Spleen (tissue), 11 donors: ENCODE results near the gene CETP. TPM values are rescaled to one million over a fixed set of nuclear protein-coding genes. Genes with fewer than 3 reads are reported as not detected.

ENCODE experiments used
- DNase-seq: peaks from one replicate; pipeline ENCODE4 v3.0.0-alpha.2; 2020
- H3K27ac ChIP-seq, 8 donors: fragments of 200-600 bp; sonication (generic) in 7 of 8; 1 replicate in 4 of 8; 2 replicates in 4 of 8; pipeline versions ENCODE4 v1.5.0 to v1.8.0; 2016 to 2021; ENCODE audit warnings: inconsistent platforms in 4 of 8, mild to moderate bottlenecking in 4 of 8, moderate library complexity in 1 of 8
- H3K27me3 ChIP-seq, 7 donors: fragments of 200-600 bp; sonication (generic) in 6 of 7; replicated peaks in 1 of 7; 1 replicate in 4 of 7; 2 replicates in 3 of 7; pipeline versions ENCODE4 v1.5.0 to v1.8.0; 2016 to 2021; ENCODE audit warnings: inconsistent platforms in 3 of 7, mild to moderate bottlenecking in 1 of 7
- H3K36me3 ChIP-seq, 6 donors: fragments of 200-600 bp; sonication (generic) in 5 of 6; 1 replicate in 4 of 6; 2 replicates in 2 of 6; pipeline versions ENCODE4 v1.5.0 to v1.8.0; 2016 to 2021; ENCODE audit warnings: inconsistent platforms in 2 of 6
- H3K4me1 ChIP-seq, 6 donors: fragments of 200-600 bp; sonication (generic) in 5 of 6; 1 replicate in 3 of 6; 2 replicates in 3 of 6; pipeline versions ENCODE4 v1.5.0 to v1.8.0; 2016 to 2021; ENCODE audit warnings: inconsistent platforms in 3 of 6
- H3K4me3 ChIP-seq, 8 donors: fragments of 200-600 bp; sonication (generic) in 7 of 8; 1 replicate in 4 of 8; 2 replicates in 4 of 8; pipeline versions ENCODE4 v1.5.0 to v1.8.0; 2016 to 2021; ENCODE audit warnings: inconsistent platforms in 4 of 8, mild to moderate bottlenecking in 4 of 8, moderate library complexity in 2 of 8
- H3K9me3 ChIP-seq, 8 donors: fragments of 200-600 bp; sonication (generic) in 7 of 8; 1 replicate in 4 of 8; 2 replicates in 4 of 8; pipeline versions ENCODE4 v1.5.0 to v1.8.0; 2016 to 2021; ENCODE audit warnings: inconsistent platforms in 4 of 8
- CTCF ChIP-seq, 11 experiments: fragments of 200-600 bp in 7 of 11; fragments of 450-650 bp in 4 of 11; sonication (generic) in 4 of 11; IDR thresholded peaks in 8 of 11; conservative IDR thresholded peaks in 3 of 11; 1 replicate in 7 of 11; 2 replicates in 4 of 11; pipeline versions ENCODE4 v1.4.0 to v1.8.0; 2016 to 2021; ENCODE audit warnings: antibody characterized with exemption in 11 of 11, inconsistent platforms in 4 of 11, mild to moderate bottlenecking in 1 of 11
- POLR2A ChIP-seq, 3 donors: fragments of 450-650 bp; IDR thresholded peaks; one replicate each; pipeline ENCODE4 v1.5.1; 2017; ENCODE audit warnings: antibody characterized with exemption in 3 of 3, mild to moderate bottlenecking in 1 of 3
- POLR2AphosphoS5 ChIP-seq, 3 donors: sonication (generic); formaldehyde crosslinking; IDR thresholded peaks; one replicate each; pipeline ENCODE4 v1.5.1; 2017; ENCODE audit warnings: antibody characterized with exemption in 3 of 3
- WGBS, 5 donors: extraction: QIAGEN DNeasy Blood & Tissue Kit in 3 of 5; methylation state at CpG; one replicate each; pipeline versions ENCODE4 v1.1.5 to v1.1.7; 2013 to 2018; 5-methylcytosine and 5-hydroxymethylcytosine counted together
- intact Hi-C: fragments of 100-400 bp; cut with DNase I; formaldehyde crosslinking; loops from one replicate; pipeline ENCODE4 v1.15.0; 2023; ENCODE audit warnings: low total_unique reads
- polyA plus RNA-seq, 3 donors: library from polyadenylated mRNA; stranded (reverse); fragments of 200-250 nt; gene quantifications; one replicate each; pipeline ENCODE4 v1.2.1, GENCODE V29; 2013
- total RNA-seq, 7 donors: library from RNA; depleted of rRNA in 3 of 7; stranded (reverse); fragments of >200 nt in 3 of 7; fragmentation: NEBNext Ultra II Directional in 4 of 7; extraction: Animal tissue kit (Norgen Biotek cat#: 25700) in 4 of 7; gene quantifications; one replicate each; pipeline versions ENCODE4 v1.1.0 to v1.2.1, GENCODE V29; 2016 to 2021
- donor health status: healthy with polysubstance abuse.
- donor health status: DM: no; HTN: no; CAD: no; lungs with moderate emphysema.
- donor health status: DM: no; HTN: no; CAD: no.
- donor health status: Bipolar disorder and iron deficiency.
- donor health status: healthy.
- donor health status: DM: no; HTN: no; CAD: no.
- donor health status: DM: yes; HTN: yes; CAD: no.

CETP gene
- total and polyA plus RNA-seq, 10 donors, result 7.6 to 73.8 (median 32.0) TPM

- 71 to 89% (median 87%) methylated on average over 6 of the region's 6 CpGs for WGBS, 5 donors
- no peak for DNase-seq
- Histone ChIP-seq H3K27ac (peak overlapping the region; percentile 61 to 91 (median 78)), H3K36me3 (peaks cover 0 to 84% (median 5%) of the 10 kb centered on the region in 6 donors), H3K4me1 (peaks cover 50 to 99% (median 87%) of the 10 kb centered on the region in 6 donors), H3K4me3 (peak overlapping the region in 1 of 8 donors; percentile 36), H3K27me3 (no peaks in the 10 kb centered on the region), H3K9me3 (no peaks in the 10 kb centered on the region)
- intact Hi-C loops, result no loop called here
- no peak for TF ChIP-seq POLR2AphosphoS5 (IDR thresholded peaks at IDR 0.05)
- no peak for TF ChIP-seq CTCF (IDR thresholded peaks at IDR 0.05 in 8 of 11, conservative IDR thresholded peaks at IDR 0.05 in 3 of 11)
- TF ChIP-seq POLR2A (IDR thresholded peaks at IDR 0.05), result no peak
Measured at GRCh38 chr16:56998861-56999260, 37.1 kb downstream of the CETP start.

DNA sequence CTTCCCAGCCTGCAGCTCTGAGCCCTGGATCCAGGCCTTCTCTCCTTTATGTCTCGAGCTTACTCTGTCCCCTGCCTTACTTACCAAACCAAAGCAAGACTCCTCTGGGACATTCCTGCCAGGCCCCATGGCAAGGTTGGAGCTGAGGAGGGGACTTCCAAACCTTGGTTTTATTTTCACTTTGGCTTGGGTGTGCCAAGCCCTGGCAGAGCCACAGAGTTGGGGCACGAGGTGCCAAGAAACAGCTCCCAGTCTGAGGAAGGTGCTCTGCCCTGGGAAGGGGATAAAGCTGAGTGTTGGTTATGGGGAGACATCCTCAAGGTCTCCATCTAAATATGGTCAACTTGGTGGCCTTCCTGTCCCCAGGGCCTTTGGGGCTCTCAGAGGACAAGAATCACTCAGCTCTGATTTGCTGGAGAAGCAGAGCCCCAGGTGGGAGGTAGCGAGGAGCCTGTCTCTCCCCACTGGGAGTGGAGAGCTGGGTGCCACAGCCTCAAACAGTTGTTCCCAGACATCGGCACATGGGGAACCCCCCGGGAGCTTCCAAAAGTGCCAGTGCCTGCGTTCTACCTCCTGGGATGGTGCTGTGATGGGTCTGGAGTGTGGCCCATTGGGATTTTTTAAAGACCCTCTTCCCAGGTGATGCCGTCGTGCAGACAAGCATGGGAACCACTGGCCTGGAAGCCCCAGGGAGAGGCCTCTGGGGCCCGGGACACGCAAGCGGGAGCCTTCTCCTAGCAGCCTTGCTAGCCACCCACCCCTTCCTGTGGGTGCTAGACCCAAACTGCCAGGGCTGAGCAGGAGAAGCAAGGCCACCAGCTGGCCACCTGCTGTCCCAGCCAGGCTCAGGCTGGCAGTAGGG is 37.9 kb downstream of the CETP start:
- Histone ChIP-seq H3K27ac (peak overlapping the region; percentile 61 to 91 (median 78)), H3K4me3 (peak overlapping the region in 1 of 8 donors; percentile 36), H3K27me3 (no peaks in the 10 kb centered on the region), H3K9me3 (no peaks in the 10 kb centered on the region), H3K36me3 (peaks cover 0 to 84% (median 8%) of the 10 kb centered on the region in 6 donors), H3K4me1 (peaks cover 52 to 99% (median 87%) of the 10 kb centered on the region in 6 donors)
- 56 to 81% (median 64%) methylated on average over 9 to 11 of the region's 11 CpGs for WGBS, 5 donors
- TF ChIP-seq POLR2A (IDR thresholded peaks at IDR 0.05), result no peak
- peak in 1 of 3 donors; percentile 56 for TF ChIP-seq POLR2AphosphoS5 (IDR thresholded peaks at IDR 0.05)
- intact Hi-C loops, result no loop called here
- DNase-seq, result peak; percentile 74

DNA sequence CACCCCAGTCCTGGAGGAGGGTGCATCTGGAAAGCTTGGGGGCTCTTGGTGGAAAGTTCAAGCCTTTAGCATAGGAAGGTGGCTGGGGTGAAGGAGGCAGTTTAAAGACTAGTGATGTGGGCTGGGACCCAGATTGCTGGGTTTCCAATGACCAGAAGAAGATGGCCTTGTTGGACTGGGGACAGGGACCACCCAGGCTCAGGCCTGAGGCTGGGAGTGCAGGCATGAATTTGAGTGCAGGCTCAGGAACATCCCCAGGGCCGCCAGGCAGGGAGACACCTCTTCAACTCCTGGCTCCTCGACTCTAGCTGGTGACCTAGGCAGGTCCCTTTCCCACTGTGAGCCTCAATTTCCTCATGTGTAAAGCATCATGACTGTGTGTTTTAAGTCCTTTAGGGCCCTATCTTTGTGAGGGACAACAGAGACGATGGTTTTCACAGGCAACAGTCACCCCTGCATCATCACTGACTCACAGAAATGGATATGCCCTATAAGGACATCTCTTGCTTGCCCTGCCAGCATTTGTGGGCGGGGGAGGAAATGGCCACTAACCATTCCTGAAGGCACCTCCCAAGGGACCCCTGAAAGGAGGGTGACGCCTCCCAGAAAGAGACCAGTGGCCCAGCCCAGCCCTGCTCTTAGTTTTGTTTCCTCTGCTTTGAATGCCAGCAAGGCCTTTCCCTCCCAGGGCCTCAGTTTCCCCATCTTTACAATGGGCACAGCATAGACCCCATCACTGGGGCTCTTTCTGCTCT is 38.7 kb downstream of the CETP start:
- peaks cover 0 to 84% (median 10%) of the 10 kb centered on the region in 6 donors for H3K36me3 ChIP-seq
- H3K27me3 ChIP-seq, result no peaks in the 10 kb centered on the region
- H3K4me1 ChIP-seq, result peaks cover 51 to 99% (median 87%) of the 10 kb centered on the region in 6 donors
- TF ChIP-seq POLR2A (IDR thresholded peaks at IDR 0.05), result no peak
- TF ChIP-seq POLR2AphosphoS5 (IDR thresholded peaks at IDR 0.05), result peak in 2 of 3 donors; percentile 55 to 76
- peak; percentile 82 for DNase-seq
- H3K9me3 ChIP-seq, result no peaks in the 10 kb centered on the region
- H3K4me3 ChIP-seq, result peak overlapping the region in 1 of 8 donors; percentile 36
- peak overlapping the region; percentile 61 to 91 (median 78) for H3K27ac ChIP-seq
- 43 to 62% (median 53%) methylated on average over 5 of the region's 5 CpGs for WGBS, 5 donors
- intact Hi-C loops, result no loop called here

DNA sequence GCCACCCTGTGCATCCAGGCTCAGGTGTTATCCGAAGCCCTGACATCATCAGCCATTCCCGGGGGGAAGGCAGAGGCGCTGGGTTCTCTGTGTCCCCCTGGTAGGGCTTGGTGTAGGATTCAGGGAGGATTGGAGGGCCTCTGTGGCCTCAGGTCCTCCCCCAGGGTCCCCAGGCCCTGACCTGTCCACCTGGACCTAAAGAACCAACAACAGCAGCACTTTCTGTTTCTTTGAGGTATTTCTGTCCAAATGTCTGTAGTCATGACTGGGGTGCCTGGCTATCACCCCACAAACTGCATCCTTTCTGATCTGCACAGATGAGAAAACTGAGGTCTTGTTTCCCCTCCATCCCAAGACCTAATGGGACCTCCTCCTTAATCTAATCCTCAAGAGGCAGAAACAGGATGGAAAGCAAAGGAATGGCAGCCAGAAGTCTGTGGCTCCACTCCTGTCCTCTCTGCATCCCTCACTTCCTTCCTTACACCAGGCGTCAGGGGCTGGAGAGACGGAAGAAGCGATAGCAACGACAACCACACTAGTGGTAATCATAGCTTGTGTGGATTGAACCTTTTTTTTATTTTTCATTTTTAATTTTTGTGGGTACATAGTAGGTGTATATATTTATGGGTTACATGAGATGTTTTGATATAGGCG is 39.4 kb downstream of the CETP start:
- DNase-seq, result peak; percentile 70

More for the DNA sequence above, 39.4 kb downstream of the CETP start:
- Histone ChIP-seq H3K4me3 (no peak overlapping the region), H3K27ac (peak overlapping the region; percentile 61 to 91 (median 78)), H3K36me3 (peaks cover 0 to 84% (median 8%) of the 10 kb centered on the region in 6 donors), H3K9me3 (no peaks in the 10 kb centered on the region), H3K4me1 (peaks cover 55 to 99% (median 87%) of the 10 kb centered on the region in 6 donors), H3K27me3 (no peaks in the 10 kb centered on the region)
- intact Hi-C loops, result no loop called here
- 63 to 76% (median 72%) methylated on average over 8 of the region's 8 CpGs for WGBS, 5 donors
- TF ChIP-seq CTCF (IDR thresholded peaks at IDR 0.05 in 8 of 11, conservative IDR thresholded peaks at IDR 0.05 in 3 of 11) (no peak), POLR2A (IDR thresholded peaks at IDR 0.05) (no peak), POLR2AphosphoS5 (IDR thresholded peaks at IDR 0.05) (peak in 1 of 3 donors; percentile 36)
